Fibroblast of lung (primary cell): Measurements from ENCODE around the gene DIO1. TPM values are rescaled to one million over a fixed set of nuclear protein-coding genes. Genes with fewer than 3 reads are reported as not detected.

Source experiments
- DNase-seq, 2 donors: peaks; one replicate each; pipeline versions ENCODE4 v3.0.0 to v3.0.0-alpha.2; 2010; ENCODE audit warnings: low read depth in 2 of 2
- H2AFZ ChIP-seq: 2 replicates; pipeline ENCODE4 v1.5.1; 2012; ENCODE audit warnings: low read length, control low read depth, inconsistent platforms
- H3K27ac ChIP-seq: 2 replicates; pipeline ENCODE4 v1.5.1; 2011; ENCODE audit warnings: low read length, control low read depth; ENCODE audit not compliant: insufficient read depth
- H3K27me3 ChIP-seq: 2 replicates; pipeline ENCODE4 v1.5.1; 2011; ENCODE audit warnings: mild to moderate bottlenecking, low read length; ENCODE audit not compliant: control insufficient read depth, insufficient read depth
- H3K36me3 ChIP-seq: 2 replicates; pipeline ENCODE4 v1.5.1; 2011; ENCODE audit warnings: low read length; ENCODE audit not compliant: control insufficient read depth, insufficient read depth
- H3K4me1 ChIP-seq: 2 replicates; pipeline ENCODE4 v1.5.1; 2011; ENCODE audit warnings: low read length; ENCODE audit not compliant: control insufficient read depth, insufficient read depth; ENCODE audit errors: extremely low read depth
- H3K4me2 ChIP-seq: 2 replicates; pipeline ENCODE4 v1.5.1; 2011; ENCODE audit warnings: low read length, control low read depth; ENCODE audit not compliant: insufficient read depth; ENCODE audit errors: extremely low read depth
- H3K4me3 ChIP-seq, 4 experiments: fragments of 200-600 bp in 1 of 4; sonication (generic) in 1 of 4; replicated peaks in 1 of 4; 2 replicates each; pipeline ENCODE4 v1.5.1; 2011 to 2016; ENCODE audit warnings: low read length in 4 of 4, low read depth in 3 of 4, mild to moderate bottlenecking in 3 of 4, control low read depth in 2 of 4, inconsistent platforms in 1 of 4, mixed read lengths in 1 of 4; ENCODE audit not compliant: insufficient read depth in 1 of 4; ENCODE audit errors: control extremely low read depth in 1 of 4
- H3K79me2 ChIP-seq: 2 replicates; pipeline ENCODE4 v1.5.1; 2012; ENCODE audit warnings: mild to moderate bottlenecking, low read length, inconsistent platforms; ENCODE audit not compliant: control insufficient read depth, insufficient read depth
- H3K9ac ChIP-seq: 2 replicates; pipeline ENCODE4 v1.5.1; 2011; ENCODE audit warnings: mild to moderate bottlenecking, low read length, control low read depth; ENCODE audit not compliant: insufficient read depth
- H3K9me3 ChIP-seq: 2 replicates; pipeline ENCODE4 v1.5.1; 2012; ENCODE audit warnings: low read depth, low read length; ENCODE audit not compliant: control insufficient read depth, insufficient read depth
- H4K20me1 ChIP-seq: 2 replicates; pipeline ENCODE4 v1.5.1; 2011; ENCODE audit warnings: low read length; ENCODE audit not compliant: control insufficient read depth, insufficient read depth; ENCODE audit errors: extremely low read depth
- CTCF ChIP-seq, 2 donors: IDR thresholded peaks in 1 of 2; conservative IDR thresholded peaks in 1 of 2; 1 replicate in 1 of 2; 2 replicates in 1 of 2; pipeline ENCODE4 v1.5.1; 2011 to 2012; ENCODE audit warnings: low read length in 2 of 2, control low read depth in 1 of 2, inconsistent platforms in 1 of 2, low read depth in 1 of 2, mild to moderate bottlenecking in 1 of 2
- EZH2 ChIP-seq: IDR thresholded peaks from 2 replicates; pipeline ENCODE4 v1.5.1; 2012; ENCODE audit warnings: low read length, control low read depth, mild to moderate bottlenecking; ENCODE audit errors: missing control alignments
- polyA plus RNA-seq, 2 donors: library from polyadenylated mRNA; depleted of rRNA in 1 of 2; stranded (reverse) in 1 of 2; unstranded in 1 of 2; fragments of >200 nt; gene quantifications; 2 replicates each; pipeline ENCODE4 v1.2.1, GENCODE V29; 2011 to 2012; ENCODE audit warnings: missing spikeins in 1 of 2
- total RNA-seq: library from RNA; depleted of rRNA; stranded (reverse); fragments of >200 nt; gene quantifications from 2 replicates; pipeline ENCODE4 v1.2.1, GENCODE V29; 2014

Gene DIO1
- total and polyA plus RNA-seq, 2 donors (not counting 1 experiment from before 2014, with no cell fraction given), result not detected

- DNase-seq, result peak; percentile 87 to 93
- Histone ChIP-seq H2AFZ (no peak overlapping the region), H3K27me3 (no peaks in the 10 kb centered on the region), H3K36me3 (no peaks in the 10 kb centered on the region), H3K27ac (no peak overlapping the region), H3K4me2 (peak overlapping the region; percentile 17), H3K4me3 (no peak overlapping the region), H3K79me2 (no peaks in the 10 kb centered on the region), H3K4me1 (peaks cover 7% of the 10 kb centered on the region), H3K9ac (no peak overlapping the region), H4K20me1 (no peaks in the 10 kb centered on the region), H3K9me3 (no peaks in the 10 kb centered on the region)
- TF ChIP-seq EZH2 (no peak), CTCF (conservative IDR thresholded peaks at IDR 0.05 in 1 of 2, IDR thresholded peaks at IDR 0.05 in 1 of 2; ENCODE audit: low read depth in 1 of 2, low read length in 2 of 2) (no peak)
Measured at GRCh38 chr1:53899206-53899628, 5.2 kb downstream of the DIO1 start.

- Histone ChIP-seq H3K36me3 (no peaks in the 10 kb centered on the region), H3K79me2 (no peaks in the 10 kb centered on the region), H4K20me1 (no peaks in the 10 kb centered on the region), H3K4me3 (no peak overlapping the region), H3K4me1 (peaks cover 7% of the 10 kb centered on the region), H3K9me3 (no peaks in the 10 kb centered on the region), H3K9ac (no peak overlapping the region), H2AFZ (no peak overlapping the region), H3K27ac (no peak overlapping the region), H3K4me2 (no peak overlapping the region), H3K27me3 (no peaks in the 10 kb centered on the region)
- no peak for DNase-seq
- no peak for TF ChIP-seq EZH2
- TF ChIP-seq CTCF (conservative IDR thresholded peaks at IDR 0.05 in 1 of 2, IDR thresholded peaks at IDR 0.05 in 1 of 2; ENCODE audit: low read depth in 1 of 2, low read length in 2 of 2), result no peak
Measured at GRCh38 chr1:53899708-53900107, 5.7 kb downstream of the DIO1 start.

GRCh38 chr1:53902235-53903138 is 8.5 kb downstream of the DIO1 start:
- no peaks in the 10 kb centered on the region for H3K79me2 ChIP-seq
- H3K9me3 ChIP-seq, result no peaks in the 10 kb centered on the region
- H3K4me3 ChIP-seq, result no peak overlapping the region
- H3K4me2 ChIP-seq, result no peak overlapping the region
- no peak for DNase-seq
- H3K36me3 ChIP-seq, result peaks cover 2% of the 10 kb centered on the region
- H3K27me3 ChIP-seq, result no peaks in the 10 kb centered on the region
- no peak overlapping the region for H3K27ac ChIP-seq
- TF ChIP-seq CTCF (conservative IDR thresholded peaks at IDR 0.05 in 1 of 2, IDR thresholded peaks at IDR 0.05 in 1 of 2; ENCODE audit: low read depth in 1 of 2, low read length in 2 of 2), result no peak
- no peak for TF ChIP-seq EZH2
- H2AFZ ChIP-seq, result no peak overlapping the region
- no peaks in the 10 kb centered on the region for H4K20me1 ChIP-seq
- peaks cover 7% of the 10 kb centered on the region for H3K4me1 ChIP-seq
- H3K9ac ChIP-seq, result no peak overlapping the region
